GM23248 (cell line): ENCODE measurements around the gene NTNG2. TPM values are rescaled to one million over a fixed set of nuclear protein-coding genes. Genes with fewer than 3 reads are reported as not detected.

Source experiments
- DNase-seq: peaks from one replicate; pipeline ENCODE4 v3.0.0-alpha.2; 2015
- H2AFZ ChIP-seq: fragments of 200-600 bp; sonication (generic); 2 replicates; pipeline ENCODE4 v1.6.1; 2016; ENCODE audit warnings: antibody characterized with exemption
- H3F3A ChIP-seq: fragments of 200-600 bp; sonication (generic); 2 replicates; pipeline ENCODE4 v1.6.1; 2016; ENCODE audit warnings: mild to moderate bottlenecking, antibody characterized with exemption, mixed run types; ENCODE audit not compliant: insufficient read depth
- H3K27ac ChIP-seq: fragments of 200-600 bp; sonication (generic); 2 replicates; pipeline ENCODE4 v1.5.1; 2016; ENCODE audit warnings: mild to moderate bottlenecking
- H3K27me3 ChIP-seq: fragments of 200-600 bp; sonication (generic); replicated peaks from 2 replicates; pipeline ENCODE4 v1.6.1; 2016; ENCODE audit warnings: mild to moderate bottlenecking; ENCODE audit not compliant: insufficient read depth
- H3K36me3 ChIP-seq: fragments of 200-600 bp; sonication (generic); 2 replicates; pipeline ENCODE4 v1.6.1; 2016; ENCODE audit warnings: low read depth, mild to moderate bottlenecking
- H3K4me1 ChIP-seq: fragments of 200-600 bp; sonication (generic); 2 replicates; pipeline ENCODE4 v1.6.1; 2016; ENCODE audit warnings: mild to moderate bottlenecking; ENCODE audit not compliant: insufficient read depth
- H3K4me2 ChIP-seq: fragments of 200-600 bp; sonication (generic); one replicate; pipeline ENCODE4 v1.6.1; 2016; ENCODE audit warnings: mild to moderate bottlenecking; ENCODE audit not compliant: unreplicated experiment
- H3K4me3 ChIP-seq: fragments of 200-600 bp; sonication (generic); 2 replicates; pipeline ENCODE4 v1.5.1; 2016; ENCODE audit warnings: mild to moderate bottlenecking
- H3K79me2 ChIP-seq: fragments of 200-600 bp; sonication (generic); 2 replicates; pipeline ENCODE4 v1.6.1; 2016; ENCODE audit warnings: mild to moderate bottlenecking; ENCODE audit not compliant: insufficient read depth
- H3K9ac ChIP-seq: fragments of 200-600 bp; sonication (generic); 2 replicates; pipeline ENCODE4 v1.6.1; 2016; ENCODE audit warnings: mild to moderate bottlenecking
- H3K9me2 ChIP-seq: fragments of 200-600 bp; sonication (generic); 2 replicates; pipeline ENCODE4 v1.6.1; 2016; ENCODE audit warnings: mixed run types, mild to moderate bottlenecking, moderate library complexity; ENCODE audit not compliant: insufficient read depth
- H3K9me3 ChIP-seq: fragments of 200-600 bp; sonication (generic); one replicate; pipeline ENCODE4 v1.6.1; 2017; ENCODE audit warnings: low read depth
- H4K20me1 ChIP-seq: fragments of 200-600 bp; sonication (generic); 2 replicates; pipeline ENCODE4 v1.6.0; 2016; ENCODE audit not compliant: insufficient read depth
- EZH2 ChIP-seq: fragments of 200-600 bp; sonication (generic); IDR thresholded peaks from 2 replicates; pipeline ENCODE4 v1.6.1; 2018; ENCODE audit warnings: antibody characterized with exemption, mild to moderate bottlenecking; ENCODE audit not compliant: insufficient read depth, poor library complexity, severe bottlenecking
- EZH2phosphoT487 ChIP-seq: fragments of 200-600 bp; sonication (generic); IDR thresholded peaks from 2 replicates; pipeline ENCODE4 v1.6.1; 2018; ENCODE audit warnings: antibody characterized with exemption, moderate library complexity, mild to moderate bottlenecking, low read depth; ENCODE audit not compliant: insufficient read depth
- WGBS, 2 experiments: methylation state at CpG; one replicate each; pipeline ENCODE4 v1.1.6; 2015 to 2017; ENCODE audit warnings: low lambda C conversion rate in 2 of 2, low coverage in 1 of 2; ENCODE audit errors: missing lambda C conversion rate in 2 of 2; 5-methylcytosine and 5-hydroxymethylcytosine counted together
- in situ Hi-C: fragments of 300-500 bp; cut with MboI; formaldehyde crosslinking; loops from 2 replicates; pipeline ENCODE4 v1.15.0; 2020
- polyA plus RNA-seq: library from polyadenylated mRNA; unstranded; fragments of >200 nt; fragmentation: Nextera tagmentation; extraction: Ambion mirVana; gene quantifications from 2 replicates; pipeline ENCODE4 v1.2.1, GENCODE V29; 2016
- total RNA-seq: library from RNA; depleted of rRNA; stranded (reverse); fragments of >200 nt; shearing (Covaris generic); gene quantifications from 2 replicates; pipeline ENCODE4 v1.2.3, GENCODE V29; 2014

The NTNG2 gene
- total and polyA plus RNA-seq, 2 experiments from 2014 or later: 0.13 to 1.5 TPM

DNA sequence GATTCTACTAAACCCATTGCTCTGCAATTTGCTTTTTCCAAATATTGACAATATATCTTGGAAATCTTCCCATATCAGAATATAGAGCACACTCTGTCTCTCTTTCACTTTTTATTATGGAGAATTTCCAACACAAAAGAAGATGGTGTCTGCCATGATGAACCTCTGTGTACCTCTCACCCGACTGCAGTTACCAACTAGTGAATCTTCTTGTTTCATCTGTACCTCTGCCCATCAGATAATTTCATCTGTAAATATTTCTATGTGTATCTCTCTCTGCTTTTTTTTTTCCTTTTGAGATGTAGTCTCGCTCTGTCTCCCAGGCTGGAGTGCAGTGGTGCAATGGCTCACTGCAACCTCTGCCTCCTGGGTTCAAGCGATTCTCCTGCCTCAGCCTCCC is 62.8 kb downstream of the NTNG2 start:
- Histone ChIP-seq H3K36me3 (no peaks in the 10 kb centered on the region), H3K4me1 (no peaks in the 10 kb centered on the region), H3K9me3 (no peaks in the 10 kb centered on the region), H3K79me2 (no peaks in the 10 kb centered on the region), H3F3A (no peaks in the 10 kb centered on the region), H4K20me1 (no peaks in the 10 kb centered on the region), H3K9me2 (no peaks in the 10 kb centered on the region), H3K4me3 (no peak overlapping the region), H3K27me3 (peaks cover 40% of the 10 kb centered on the region), H3K9ac (no peak overlapping the region), H3K4me2 (no peak overlapping the region), H2AFZ (no peak overlapping the region), H3K27ac (no peak overlapping the region)
- TF ChIP-seq EZH2: no peak
- TF ChIP-seq EZH2phosphoT487: no peak
- in situ Hi-C loops: loop anchor here (10.0 to 25.0 kb wide), 2 partner anchors 113 to 220 kb away; no protein-coding TSS in a partner anchor
- no peak for DNase-seq
- WGBS, 2 experiments: 69 to 70% methylated on average over 3 of the region's 3 CpGs

DNA sequence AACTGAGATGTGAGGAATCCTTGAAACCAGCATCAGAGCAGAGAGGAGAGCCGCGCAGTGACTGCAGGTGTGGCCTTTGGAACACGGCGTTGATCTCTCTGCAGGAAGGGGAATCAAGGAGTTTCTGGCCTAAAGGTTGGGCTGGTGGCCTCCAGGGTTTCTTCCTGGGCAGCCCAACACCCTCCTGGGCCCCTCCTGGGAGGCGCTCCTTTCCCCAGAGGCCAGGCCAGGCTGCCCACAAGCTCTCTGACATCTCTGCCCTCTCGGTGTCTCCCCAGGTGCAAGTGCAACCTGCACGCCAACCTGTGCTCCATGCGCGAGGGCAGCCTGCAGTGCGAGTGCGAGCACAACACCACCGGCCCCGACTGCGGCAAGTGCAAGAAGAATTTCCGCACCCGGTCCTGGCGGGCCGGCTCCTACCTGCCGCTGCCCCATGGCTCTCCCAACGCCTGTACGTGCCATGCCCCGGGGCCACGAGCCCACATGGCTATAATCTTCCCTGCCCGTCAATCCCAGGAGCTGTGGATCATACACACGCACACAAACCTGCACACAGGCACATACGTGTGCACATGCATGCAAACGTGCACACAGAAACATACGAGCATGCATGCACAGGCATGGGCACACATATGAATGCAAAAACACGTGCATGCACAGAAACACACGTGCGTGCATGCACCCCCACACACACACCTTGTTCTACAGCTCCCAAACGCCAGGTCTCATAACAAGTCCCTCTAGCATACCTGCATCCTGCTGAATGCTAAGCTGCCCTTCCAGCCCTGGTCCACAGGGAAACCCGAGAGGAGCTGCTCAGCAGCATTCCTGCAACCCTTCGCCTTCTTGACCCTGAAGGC is 64.9 kb downstream of the NTNG2 start:
- Histone ChIP-seq H3K27ac (no peak overlapping the region), H3F3A (no peaks in the 10 kb centered on the region), H3K4me1 (no peaks in the 10 kb centered on the region), H3K4me2 (no peak overlapping the region), H4K20me1 (no peaks in the 10 kb centered on the region), H3K27me3 (peaks cover 29% of the 10 kb centered on the region), H2AFZ (no peak overlapping the region), H3K9ac (no peak overlapping the region), H3K79me2 (no peaks in the 10 kb centered on the region), H3K9me3 (no peaks in the 10 kb centered on the region), H3K4me3 (no peak overlapping the region), H3K9me2 (no peaks in the 10 kb centered on the region), H3K36me3 (no peaks in the 10 kb centered on the region)
- TF ChIP-seq EZH2: no peak
- TF ChIP-seq EZH2phosphoT487: no peak
- in situ Hi-C loops: loop anchor here (10.0 to 25.0 kb wide), 2 partner anchors 110 to 222 kb away; no protein-coding TSS in a partner anchor
- no peak for DNase-seq
- WGBS, 2 experiments: 74 to 77% methylated on average over 28 to 34 of the region's 34 CpGs

DNA sequence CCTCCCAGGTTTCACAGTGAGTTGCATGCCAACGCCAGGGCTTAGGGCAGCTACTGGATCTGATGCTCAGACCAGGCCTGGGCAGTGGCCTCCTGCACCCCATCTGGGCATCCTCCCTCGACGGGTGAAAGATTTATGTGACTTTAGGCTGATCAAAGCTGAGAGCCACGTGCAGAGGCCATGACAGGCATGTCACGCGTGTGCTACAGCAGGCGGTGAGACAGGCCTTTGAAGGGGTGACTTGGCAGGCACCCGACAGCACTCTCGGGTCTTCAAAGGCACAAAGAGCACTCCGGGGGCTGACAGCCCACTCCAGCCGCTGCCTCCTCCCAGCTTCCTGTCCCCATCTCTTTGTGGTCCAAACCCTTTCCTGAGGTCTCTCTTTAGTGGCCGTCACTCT is 66.2 kb downstream of the NTNG2 start:
- 59 to 60% methylated on average over 12 of the region's 12 CpGs for WGBS, 2 experiments
- in situ Hi-C loops: loop anchor here (10.0 to 25.0 kb wide), 2 partner anchors 109 to 223 kb away; no protein-coding TSS in a partner anchor

DNA sequence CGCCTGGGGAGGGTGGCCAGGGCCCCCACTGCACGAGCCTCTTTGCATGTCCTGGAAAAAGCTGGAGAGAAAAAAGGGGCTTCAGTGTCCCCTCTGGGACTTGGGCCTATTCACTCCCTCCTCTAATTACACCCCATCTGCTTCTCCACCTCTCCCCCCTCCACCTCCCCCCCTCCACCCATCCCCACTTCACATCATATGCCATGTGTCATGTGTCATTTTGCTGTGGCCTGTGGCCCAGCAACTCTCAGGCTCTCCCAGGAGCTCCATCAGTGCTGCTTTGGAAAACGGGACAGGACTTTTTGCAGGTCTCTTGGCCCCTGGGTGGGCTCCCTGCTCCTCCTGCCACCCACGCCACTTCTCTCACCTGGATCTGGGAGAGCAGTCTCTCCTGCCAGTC is 68.7 kb downstream of the NTNG2 start:
- H3K9me2 ChIP-seq: no peaks in the 10 kb centered on the region
- no peak for TF ChIP-seq EZH2phosphoT487
- no peak for TF ChIP-seq EZH2
- H4K20me1 ChIP-seq: no peaks in the 10 kb centered on the region
- H3K27ac ChIP-seq: no peak overlapping the region
- 56 to 62% methylated on average over 2 to 4 of the region's 4 CpGs for WGBS, 2 experiments
- H3K9me3 ChIP-seq: no peaks in the 10 kb centered on the region
- H2AFZ ChIP-seq: no peak overlapping the region
- H3K9ac ChIP-seq: no peak overlapping the region
- no peaks in the 10 kb centered on the region for H3K36me3 ChIP-seq
- H3K4me1 ChIP-seq: no peaks in the 10 kb centered on the region
- in situ Hi-C loops: loop anchor here (25.0 kb wide), 1 partner anchor 107 kb away; no protein-coding TSS in a partner anchor
- H3K4me3 ChIP-seq: no peak overlapping the region
- H3K27me3 ChIP-seq: peaks cover 38% of the 10 kb centered on the region
- no peaks in the 10 kb centered on the region for H3F3A ChIP-seq
- DNase-seq: no peak
- H3K4me2 ChIP-seq: no peak overlapping the region
- H3K79me2 ChIP-seq: no peaks in the 10 kb centered on the region

More for the DNA sequence above, 66.2 kb downstream of the NTNG2 start:
- Histone ChIP-seq H3K4me1 (no peaks in the 10 kb centered on the region), H3K9ac (no peak overlapping the region), H2AFZ (no peak overlapping the region), H3K4me2 (no peak overlapping the region), H3K27me3 (peaks cover 27% of the 10 kb centered on the region), H3K9me2 (no peaks in the 10 kb centered on the region), H3K9me3 (no peaks in the 10 kb centered on the region), H3K79me2 (no peaks in the 10 kb centered on the region), H4K20me1 (no peaks in the 10 kb centered on the region), H3K4me3 (no peak overlapping the region), H3K36me3 (no peaks in the 10 kb centered on the region), H3K27ac (no peak overlapping the region), H3F3A (no peaks in the 10 kb centered on the region)
- DNase-seq: no peak
- TF ChIP-seq EZH2: no peak
- TF ChIP-seq EZH2phosphoT487: no peak
